ENCODE data around the gene RASAL1. TPM values are rescaled to one million over a fixed set of nuclear protein-coding genes. Genes with fewer than 3 reads are reported as not detected.

The RASAL1 gene
- total RNA-seq, 1 experiment from 2014 or later = 0.32 TPM

DNA sequence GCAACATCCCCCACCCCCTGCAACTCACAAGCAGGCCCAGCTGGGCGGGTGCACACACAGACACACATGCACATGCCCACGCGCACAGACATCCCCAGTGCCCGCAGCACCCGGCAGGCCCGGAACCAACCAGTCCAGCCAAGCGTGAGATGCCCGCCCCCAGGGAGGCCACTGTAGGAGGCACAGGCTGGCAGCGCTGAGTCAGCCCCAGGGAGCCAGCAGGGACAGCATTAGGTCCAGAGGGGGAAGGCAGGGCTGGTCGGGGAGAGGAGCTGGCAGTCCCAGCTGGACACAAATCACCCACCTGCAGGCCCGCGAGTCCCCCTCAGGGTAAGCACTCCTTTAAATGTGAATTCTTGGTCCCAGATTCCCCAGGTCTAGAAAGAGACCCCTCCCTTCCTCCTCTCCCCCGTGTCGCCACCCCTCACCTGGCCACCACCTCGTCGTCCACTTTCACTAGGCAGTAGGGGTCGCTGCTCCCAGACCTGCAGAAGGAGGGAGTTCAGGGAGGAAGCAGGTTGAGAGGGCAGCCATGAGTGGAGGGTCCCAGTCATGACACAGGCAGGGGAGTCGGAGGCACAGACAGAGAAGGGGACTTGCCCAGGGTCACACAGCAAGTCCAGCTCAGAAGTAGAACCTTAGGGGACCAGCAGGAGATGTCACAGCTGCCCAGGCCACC is 5.0 kb downstream of the RASAL1 start:
- BruUV-seq (replicated peaks) = no TSS peak

DNA sequence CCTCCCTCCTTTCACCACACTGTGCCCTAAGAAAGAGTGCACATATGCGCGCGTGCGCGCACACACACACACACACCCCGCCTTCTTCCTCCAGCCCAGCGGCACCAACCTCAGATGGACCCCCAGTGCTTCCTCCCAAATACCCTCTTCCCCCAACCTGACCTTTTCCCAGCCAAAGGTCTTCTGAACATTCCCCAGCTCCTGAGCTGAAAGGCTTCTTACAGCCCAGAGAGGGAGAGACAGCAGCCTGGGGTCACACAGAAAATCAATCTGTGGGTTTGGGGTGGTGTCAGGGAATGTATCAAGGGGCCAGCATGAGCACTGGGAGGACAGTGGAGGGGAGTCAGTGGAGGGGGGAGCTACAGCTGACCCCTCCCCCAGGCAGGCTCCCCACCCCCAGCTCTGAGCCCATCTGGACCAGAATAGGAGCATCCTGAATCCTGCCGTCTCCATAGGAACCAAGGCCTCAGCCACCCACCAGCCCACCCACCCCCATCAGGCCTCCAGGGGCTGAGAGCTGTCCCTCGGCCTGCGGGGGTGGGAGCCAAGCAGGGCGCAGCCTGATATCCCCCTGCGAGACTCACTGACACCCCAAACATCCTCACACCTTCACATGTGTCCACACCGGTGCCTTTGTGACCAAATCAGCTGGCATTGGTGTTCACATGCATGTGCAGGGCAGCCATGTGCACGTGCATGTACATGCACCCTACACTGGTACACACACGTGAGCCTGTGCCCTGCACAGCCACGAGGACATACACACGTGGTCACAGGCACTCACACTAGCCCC is 5.7 kb downstream of the RASAL1 start:
- intact Hi-C loops (cut with micrococcal nuclease; ENCODE audit: unreplicated experiment) = no loop called here
- Histone ChIP-seq H3K27ac (ENCODE audit: low read depth, low read length, poor library complexity, severe bottlenecking) (no peak overlapping the region), H3K27me3 (replicated peaks; ENCODE audit: insufficient read depth, low read depth, low read length, poor library complexity) (no peaks in the 10 kb centered on the region), H3K36me3 (ENCODE audit: insufficient read depth, low read length, poor library complexity, severe bottlenecking) (no peaks in the 10 kb centered on the region), H3K9me3 (ENCODE audit: low read depth, low read length, poor library complexity, severe bottlenecking) (no peaks in the 10 kb centered on the region), H3K4me1 (ENCODE audit: insufficient read depth, low read length, poor library complexity, severe bottlenecking) (no peaks in the 10 kb centered on the region), H3K4me3 (ENCODE audit: low read depth, low read length, poor library complexity, severe bottlenecking) (no peak overlapping the region)
- no peak for TF ChIP-seq EZH2 (IDR thresholded peaks at IDR 0.05; ENCODE audit: borderline replicate concordance, low read depth, low read length, poor library complexity, severe bottlenecking)
- TF ChIP-seq, protein P1, sequence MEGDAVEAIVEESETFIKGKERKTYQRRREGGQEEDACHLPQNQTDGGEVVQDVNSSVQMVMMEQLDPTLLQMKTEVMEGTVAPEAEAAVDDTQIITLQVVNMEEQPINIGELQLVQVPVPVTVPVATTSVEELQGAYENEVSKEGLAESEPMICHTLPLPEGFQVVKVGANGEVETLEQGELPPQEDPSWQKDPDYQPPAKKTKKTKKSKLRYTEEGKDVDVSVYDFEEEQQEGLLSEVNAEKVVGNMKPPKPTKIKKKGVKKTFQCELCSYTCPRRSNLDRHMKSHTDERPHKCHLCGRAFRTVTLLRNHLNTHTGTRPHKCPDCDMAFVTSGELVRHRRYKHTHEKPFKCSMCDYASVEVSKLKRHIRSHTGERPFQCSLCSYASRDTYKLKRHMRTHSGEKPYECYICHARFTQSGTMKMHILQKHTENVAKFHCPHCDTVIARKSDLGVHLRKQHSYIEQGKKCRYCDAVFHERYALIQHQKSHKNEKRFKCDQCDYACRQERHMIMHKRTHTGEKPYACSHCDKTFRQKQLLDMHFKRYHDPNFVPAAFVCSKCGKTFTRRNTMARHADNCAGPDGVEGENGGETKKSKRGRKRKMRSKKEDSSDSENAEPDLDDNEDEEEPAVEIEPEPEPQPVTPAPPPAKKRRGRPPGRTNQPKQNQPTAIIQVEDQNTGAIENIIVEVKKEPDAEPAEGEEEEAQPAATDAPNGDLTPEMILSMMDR (conservative IDR thresholded peaks at IDR 0.05; ENCODE audit: low read depth, low read length) = no peak
- CTCF ChIA-PET = no interaction called here
- POLR2A ChIA-PET (ENCODE audit: low non-redundant PET) = no interaction called here
- no peak for DNase-seq (ENCODE audit: low spot score)
- BruUV-seq (replicated peaks) = no TSS peak

More for the DNA sequence above, 5.0 kb downstream of the RASAL1 start:
- H3K27ac ChIP-seq (ENCODE audit: low read depth, low read length, poor library complexity, severe bottlenecking) = no peak overlapping the region
- no peak for DNase-seq (ENCODE audit: low spot score)
- intact Hi-C loops (cut with micrococcal nuclease; ENCODE audit: unreplicated experiment) = no loop called here
- H3K36me3 ChIP-seq (ENCODE audit: insufficient read depth, low read length, poor library complexity, severe bottlenecking) = no peaks in the 10 kb centered on the region
- TF ChIP-seq, protein P1 (conservative IDR thresholded peaks at IDR 0.05; ENCODE audit: low read depth, low read length) = no peak
- no peak for TF ChIP-seq EZH2 (IDR thresholded peaks at IDR 0.05; ENCODE audit: borderline replicate concordance, low read depth, low read length, poor library complexity, severe bottlenecking)
- no peaks in the 10 kb centered on the region for H3K9me3 ChIP-seq (ENCODE audit: low read depth, low read length, poor library complexity, severe bottlenecking)
- POLR2A ChIA-PET (ENCODE audit: low non-redundant PET) = interaction anchor here (0.5 kb wide), 1 partner anchor 20 kb away, joined by 3 read pairs; no protein-coding TSS in a partner anchor
- no peaks in the 10 kb centered on the region for H3K27me3 ChIP-seq (replicated peaks; ENCODE audit: insufficient read depth, low read depth, low read length, poor library complexity)
- CTCF ChIA-PET = no interaction called here
- H3K4me3 ChIP-seq (ENCODE audit: low read depth, low read length, poor library complexity, severe bottlenecking) = no peak overlapping the region
- H3K4me1 ChIP-seq (ENCODE audit: insufficient read depth, low read length, poor library complexity, severe bottlenecking) = no peaks in the 10 kb centered on the region

DNA sequence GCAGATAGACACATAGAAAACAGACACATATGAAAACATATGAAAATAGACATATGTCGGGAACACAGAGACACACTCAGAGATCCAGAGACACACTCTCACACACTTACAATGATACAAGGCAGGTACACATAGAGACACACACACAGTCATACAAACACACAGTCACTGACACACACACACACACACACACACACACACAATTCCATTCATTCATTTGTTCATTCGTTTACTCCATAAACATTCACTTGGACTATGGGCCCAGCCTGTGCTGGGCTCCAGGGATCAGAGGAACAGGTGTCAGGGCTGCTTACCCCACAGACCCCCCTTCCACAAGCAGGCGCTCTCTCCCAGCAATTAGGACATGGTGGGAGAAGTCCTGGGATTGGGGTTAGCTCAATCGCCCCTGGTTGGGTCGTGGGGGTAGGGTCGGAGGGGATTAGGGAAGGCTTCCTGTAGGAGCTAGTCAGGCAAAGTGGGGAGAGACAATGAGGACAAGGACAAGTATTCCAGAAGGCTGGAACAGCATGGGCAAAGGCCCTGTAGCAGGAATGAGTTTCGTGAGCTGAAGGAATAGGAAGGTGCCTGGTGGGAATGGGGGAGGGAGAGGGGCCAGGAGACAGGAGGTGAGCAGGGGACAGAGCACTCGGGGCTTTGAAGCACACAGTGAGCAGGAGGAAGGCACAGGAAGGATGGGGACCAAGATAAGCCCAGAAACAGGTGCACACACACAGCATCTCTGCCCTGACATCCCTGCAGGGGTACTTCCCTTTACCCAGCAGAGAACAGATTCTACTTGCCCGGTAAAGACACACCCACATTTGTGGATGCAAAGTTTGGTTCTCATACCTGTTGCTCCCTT is 6.5 kb downstream of the RASAL1 start:
- H3K36me3 ChIP-seq (ENCODE audit: insufficient read depth, low read length, poor library complexity, severe bottlenecking) = no peaks in the 10 kb centered on the region
- no TSS peak for BruUV-seq (replicated peaks)
- H3K27me3 ChIP-seq (replicated peaks; ENCODE audit: insufficient read depth, low read depth, low read length, poor library complexity) = no peaks in the 10 kb centered on the region
- no peak overlapping the region for H3K27ac ChIP-seq (ENCODE audit: low read depth, low read length, poor library complexity, severe bottlenecking)
- H3K4me1 ChIP-seq (ENCODE audit: insufficient read depth, low read length, poor library complexity, severe bottlenecking) = no peaks in the 10 kb centered on the region
- CTCF ChIA-PET = no interaction called here
- no peaks in the 10 kb centered on the region for H3K9me3 ChIP-seq (ENCODE audit: low read depth, low read length, poor library complexity, severe bottlenecking)
- intact Hi-C loops (cut with micrococcal nuclease; ENCODE audit: unreplicated experiment) = no loop called here
- no peak overlapping the region for H3K4me3 ChIP-seq (ENCODE audit: low read depth, low read length, poor library complexity, severe bottlenecking)
- POLR2A ChIA-PET (ENCODE audit: low non-redundant PET) = no interaction called here
- TF ChIP-seq, protein P1 (conservative IDR thresholded peaks at IDR 0.05; ENCODE audit: low read depth, low read length) = no peak
- no peak for TF ChIP-seq EZH2 (IDR thresholded peaks at IDR 0.05; ENCODE audit: borderline replicate concordance, low read depth, low read length, poor library complexity, severe bottlenecking)
- DNase-seq (ENCODE audit: low spot score) = no peak

All from A673 (cell line).